ENCODE results near the gene PXK.

Gene PXK

GRCh38 chr3:58355179-58355578 lies 22.5 kb downstream of the PXK start:
- no peak for DNase-seq (ENCODE audit: low read depth, low spot score)
- TF ChIP-seq CTCF (IDR thresholded peaks at IDR 0.05; ENCODE audit: insufficient read depth, low read length, missing control alignments), result no peak
- H3K4me3 ChIP-seq (ENCODE audit: low read depth, low read length), result no peak overlapping the region
- ChIA-PET CTCF (no interaction called here), POLR2A (no interaction called here)

GRCh38 chr3:58356054-58356453 lies 23.4 kb downstream of the PXK start:
- no peak for DNase-seq (ENCODE audit: low read depth, low spot score)
- no peak overlapping the region for H3K4me3 ChIP-seq (ENCODE audit: low read depth, low read length)
- TF ChIP-seq CTCF (IDR thresholded peaks at IDR 0.05; ENCODE audit: insufficient read depth, low read length, missing control alignments), result no peak
- CTCF ChIA-PET, result no interaction called here
- POLR2A ChIA-PET, result no interaction called here

- CTCF ChIA-PET, result no interaction called here
- POLR2A ChIA-PET, result no interaction called here
- DNase-seq (ENCODE audit: low read depth, low spot score), result no peak
- H3K4me3 ChIP-seq (ENCODE audit: low read depth, low read length), result no peak overlapping the region
- no peak for TF ChIP-seq CTCF (IDR thresholded peaks at IDR 0.05; ENCODE audit: insufficient read depth, low read length, missing control alignments)
These were observed 24.7 kb downstream of the PXK start for GRCh38 chr3:58357402-58357801.

- ChIA-PET POLR2A (no interaction called here), CTCF (no interaction called here)
- TF ChIP-seq CTCF (IDR thresholded peaks at IDR 0.05; ENCODE audit: insufficient read depth, low read length, missing control alignments), result no peak
- DNase-seq (ENCODE audit: low read depth, low spot score), result no peak
- no peak overlapping the region for H3K4me3 ChIP-seq (ENCODE audit: low read depth, low read length)
These were observed 25.4 kb downstream of the PXK start for GRCh38 chr3:58358092-58358491.

GRCh38 chr3:58358808-58359207 lies 26.1 kb downstream of the PXK start:
- DNase-seq (ENCODE audit: low read depth, low spot score), result no peak
- H3K4me3 ChIP-seq (ENCODE audit: low read depth, low read length), result no peak overlapping the region
- ChIA-PET CTCF (interaction anchor here (0.9 kb wide), 1 partner anchor 8 kb away, joined by 3 read pairs; no protein-coding TSS in a partner anchor), POLR2A (no interaction called here)
- TF ChIP-seq CTCF (IDR thresholded peaks at IDR 0.05; ENCODE audit: insufficient read depth, low read length, missing control alignments), result no peak

- CTCF ChIA-PET, result interaction anchor here (0.9 to 1.1 kb wide), 2 partner anchors 9 to 53 kb away, joined by 3 read pairs; partner anchors contain the start of genes HTD2 and RPP14
- POLR2A ChIA-PET, result no interaction called here
- no peak for DNase-seq (ENCODE audit: low read depth, low spot score)
These were observed 26.9 kb downstream of the PXK start for GRCh38 chr3:58359621-58360020.

More at GRCh38 chr3:58359621-58360020, 26.9 kb downstream of the PXK start:
- no peak for TF ChIP-seq CTCF (IDR thresholded peaks at IDR 0.05; ENCODE audit: insufficient read depth, low read length, missing control alignments)
- H3K4me3 ChIP-seq (ENCODE audit: low read depth, low read length), result no peak overlapping the region
